GM21786 (cell line): ENCODE results near the gene KLHL26.

Source experiments
- ATAC-seq: cut with Tn5 transposase; IDR thresholded peaks from one replicate; pipeline ENCODE4 v1.9.1; 2021; ENCODE audit not compliant: unreplicated experiment

The KLHL26 gene

GRCh38 chr19:18601875-18602274 lies 35.0 kb upstream of the KLHL26 start:
- ATAC-seq, result no peak

DNA sequence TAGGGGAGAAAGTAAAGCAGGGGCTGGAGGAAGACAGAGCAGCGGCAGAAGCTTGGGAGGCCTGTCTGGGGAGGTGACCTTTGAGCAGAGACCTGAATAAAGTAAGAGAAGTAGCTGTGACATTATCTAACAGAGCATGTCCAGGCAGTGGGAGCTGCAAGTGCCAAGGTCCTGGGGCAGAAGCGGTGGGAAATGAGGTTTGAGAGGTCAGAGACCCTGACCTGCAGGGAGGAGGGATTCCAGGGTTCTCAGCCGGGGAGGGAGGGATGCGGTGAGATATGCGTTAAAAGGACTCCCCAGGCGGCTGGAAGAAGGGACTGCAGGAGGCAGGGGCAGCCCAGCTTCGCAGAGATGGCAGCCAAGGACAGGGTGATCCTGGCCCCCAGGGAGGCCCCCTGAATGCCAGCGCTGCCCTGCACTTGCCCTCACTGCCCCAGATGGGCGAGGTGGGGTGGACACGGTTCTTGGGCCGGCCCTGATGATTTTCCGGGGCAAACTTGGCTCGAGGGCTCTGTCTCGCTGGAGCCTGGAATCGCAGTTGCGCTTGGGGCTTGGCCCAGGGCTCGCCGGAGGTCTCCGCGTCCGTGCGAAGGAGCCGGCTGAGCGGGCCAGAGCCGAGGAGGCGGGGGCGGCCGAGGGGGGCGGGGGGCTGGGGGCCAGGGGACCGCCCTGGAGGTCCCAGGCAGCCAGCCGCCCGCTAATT lies 33.4 kb upstream of the KLHL26 start:
- no peak for ATAC-seq

GRCh38 chr19:18603958-18604819 lies 32.6 kb upstream of the KLHL26 start:
- no peak for ATAC-seq

GRCh38 chr19:18604820-18605159 lies 32.0 kb upstream of the KLHL26 start:
- no peak for ATAC-seq

DNA sequence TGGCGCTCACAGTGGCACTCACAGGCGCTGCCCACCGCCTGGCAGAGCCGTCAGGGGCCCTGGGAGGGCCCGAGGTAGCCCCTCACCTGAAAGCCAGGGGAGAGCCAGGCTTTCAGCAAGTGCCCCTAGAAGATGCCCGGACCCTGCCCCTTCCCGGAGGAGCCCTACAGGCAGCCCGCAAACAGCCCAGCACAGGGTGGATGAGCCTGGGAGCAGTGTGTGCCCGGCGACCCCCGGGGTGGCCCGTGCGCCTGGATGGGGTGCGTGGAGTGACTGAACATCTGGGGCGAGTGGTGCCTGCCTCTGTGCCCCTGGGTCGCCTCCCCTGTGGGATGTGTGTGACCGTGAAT lies 31.7 kb upstream of the KLHL26 start:
- no peak for ATAC-seq

DNA sequence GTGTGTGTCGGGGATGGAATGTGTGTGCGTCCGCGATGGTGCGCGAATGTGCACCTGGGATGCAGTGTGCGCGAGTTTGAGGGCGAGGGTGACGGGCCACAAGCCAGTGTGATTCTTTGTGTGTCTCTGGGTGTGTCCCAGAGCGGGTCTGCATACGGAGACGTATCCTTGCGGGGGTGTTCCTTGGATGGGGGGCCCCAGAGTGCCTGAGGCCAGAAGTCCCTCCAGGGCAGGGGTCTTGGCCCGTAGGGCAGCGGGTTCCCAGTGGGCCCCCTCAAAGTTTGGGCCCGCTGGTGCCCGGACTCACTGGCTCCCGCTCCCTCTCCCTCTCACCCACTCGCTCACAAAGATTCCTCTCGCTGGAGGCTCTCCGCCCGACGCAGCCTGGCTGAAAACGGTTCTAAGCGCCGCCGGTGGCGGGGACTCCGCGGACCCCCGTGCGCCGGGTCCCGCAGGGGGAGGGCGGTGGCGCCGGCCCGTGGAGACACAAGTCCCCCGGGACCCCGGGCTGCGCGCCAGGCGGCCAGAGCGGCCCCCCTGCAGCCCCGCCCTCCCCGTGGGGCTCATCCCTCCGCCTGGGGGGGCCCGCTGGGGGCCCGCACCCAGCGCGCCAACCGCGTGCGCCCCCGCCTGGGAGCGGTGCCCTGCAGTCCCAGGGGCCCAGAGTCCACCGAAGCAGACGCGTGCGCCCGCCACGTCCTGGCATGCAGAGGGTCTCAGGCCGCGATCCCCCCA lies 31.1 kb upstream of the KLHL26 start:
- ATAC-seq, result no peak

DNA sequence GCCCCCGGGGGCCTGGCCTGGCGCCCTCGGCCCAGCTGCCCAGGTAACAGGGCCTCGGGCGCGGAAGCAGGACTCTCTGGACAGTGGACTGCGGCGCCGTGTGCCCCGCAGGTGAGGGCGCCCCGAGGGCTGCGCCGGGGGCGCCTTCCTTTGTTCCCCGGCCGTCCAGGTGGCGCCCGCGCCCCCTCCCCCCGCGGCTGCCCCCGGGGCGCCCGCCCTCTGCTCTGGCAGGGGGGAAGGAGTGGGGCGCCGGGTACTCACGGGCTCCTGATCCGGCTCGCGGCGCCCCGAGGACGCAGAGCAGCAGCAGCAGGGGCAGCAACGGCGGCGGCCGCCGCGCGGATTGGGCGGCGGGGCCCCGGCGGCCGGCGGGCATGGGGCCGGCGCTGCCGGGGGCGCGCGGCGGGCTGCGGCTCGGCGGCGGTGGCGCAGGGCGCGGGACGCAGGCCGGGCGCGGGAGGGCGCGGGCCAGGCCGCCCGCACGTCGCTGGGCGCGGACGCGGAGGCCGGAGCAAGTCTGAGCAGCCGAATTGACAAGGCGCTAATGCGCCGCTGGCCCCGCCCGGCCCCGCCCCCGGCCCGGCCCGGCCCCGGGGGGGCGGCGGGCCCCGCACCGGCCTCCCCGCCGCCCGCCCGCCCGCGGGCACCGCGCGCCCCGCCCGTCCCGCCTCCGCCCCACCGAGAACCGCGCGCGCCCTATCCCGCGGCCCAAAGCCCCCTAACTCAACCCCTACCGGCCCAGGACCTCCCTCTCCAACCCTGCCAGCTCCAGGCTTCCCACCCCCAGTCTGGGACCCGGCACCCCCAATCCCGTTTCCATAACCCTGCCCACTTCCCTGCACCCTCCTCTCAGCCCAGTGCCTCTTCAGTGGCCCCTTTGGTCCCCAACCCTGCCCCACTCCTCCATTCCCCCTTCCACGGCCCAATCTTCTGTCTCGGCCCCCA lies 30.3 kb upstream of the KLHL26 start, which contains the start of gene CRLF1:
TSS of gene CRLF1 (minus strand) at position 519 of the 945 bp plus-strand sequence. CDS start at position 376, 143 bp downstream.
- ATAC-seq, result no peak

DNA sequence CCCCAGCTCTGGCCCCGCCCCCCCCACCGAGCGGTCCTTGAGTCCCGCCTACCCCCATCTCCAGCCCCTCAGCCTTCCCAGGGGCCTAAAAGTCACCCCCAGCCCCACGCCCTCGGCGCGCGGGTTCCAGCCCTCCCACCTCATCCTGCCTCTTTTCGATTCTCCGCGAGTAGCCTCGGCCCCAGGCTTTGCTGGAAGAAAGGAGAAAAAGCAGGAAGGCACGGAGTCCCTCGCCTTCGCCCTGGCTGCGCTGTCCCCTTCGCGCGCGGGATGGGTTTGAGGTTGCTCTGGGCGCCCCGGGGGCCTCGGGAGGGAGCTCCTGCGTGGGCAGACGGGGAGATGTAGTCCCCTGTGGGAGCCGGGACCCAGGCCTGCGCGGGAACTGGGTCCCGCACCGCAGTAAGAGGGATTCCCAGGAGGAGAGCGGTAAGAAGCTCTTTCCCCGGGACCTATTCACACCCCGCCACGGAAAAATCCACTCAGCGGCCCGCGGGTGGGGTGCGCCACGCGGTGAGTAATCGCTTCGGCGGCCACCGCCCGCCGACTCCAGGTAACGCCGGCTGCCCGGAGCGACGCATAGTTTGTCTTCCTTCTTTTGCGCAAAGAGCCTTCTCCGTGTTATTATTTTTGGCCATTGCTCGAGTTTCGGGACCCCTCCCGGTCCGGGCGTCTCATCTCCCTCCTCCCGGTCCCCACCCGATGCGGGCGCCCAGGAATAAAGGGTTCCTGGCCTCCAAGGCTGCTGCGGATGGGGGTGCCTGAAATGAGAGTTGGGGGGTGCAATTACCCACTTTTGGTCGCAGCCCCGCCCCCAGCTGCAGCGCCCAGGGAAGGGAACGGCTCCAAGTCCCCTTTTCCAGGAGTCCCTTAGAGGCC lies 29.4 kb upstream of the KLHL26 start:
- ATAC-seq, result no peak

DNA sequence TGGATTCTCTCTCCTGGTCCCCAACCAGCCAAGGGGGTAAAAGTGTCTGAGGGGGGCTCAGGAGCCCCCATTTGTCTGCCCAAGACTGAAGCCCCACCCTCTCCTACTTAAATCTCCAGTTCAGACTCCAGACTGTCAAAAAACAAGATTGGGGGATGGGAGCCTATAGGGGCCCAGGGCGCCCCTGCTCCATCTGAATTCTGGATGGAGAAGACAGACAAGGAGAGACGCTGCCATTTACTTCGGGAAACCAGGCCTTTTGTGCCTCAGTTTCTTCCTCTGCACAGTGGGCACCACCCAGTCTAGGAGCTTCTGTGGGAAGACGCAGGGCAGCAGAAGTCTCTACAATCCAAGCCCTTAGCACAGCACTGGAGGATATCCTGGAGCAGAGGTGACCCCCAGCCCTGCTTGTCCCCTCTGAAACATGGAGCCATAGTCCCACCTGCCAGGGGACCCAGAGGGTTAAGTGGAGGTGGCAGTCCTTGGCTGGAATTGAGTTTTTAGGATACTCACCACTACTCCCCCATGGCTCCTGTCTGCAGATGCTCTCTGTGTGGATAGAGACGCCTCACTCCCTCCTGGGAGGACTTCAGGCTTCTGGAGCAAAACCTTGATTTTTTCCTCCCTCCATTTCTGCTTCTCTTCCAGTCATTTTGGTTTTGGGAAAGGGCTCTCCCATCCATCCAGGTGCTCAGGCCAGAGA lies 28.6 kb upstream of the KLHL26 start:
- no peak for ATAC-seq

- ATAC-seq, result no peak
Observed at GRCh38 chr19:18608805-18609716, 27.8 kb upstream of the KLHL26 start.

GRCh38 chr19:18609717-18610051 lies 27.1 kb upstream of the KLHL26 start:
- no peak for ATAC-seq

- no peak for ATAC-seq
Observed at GRCh38 chr19:18610245-18610555, 26.6 kb upstream of the KLHL26 start.

DNA sequence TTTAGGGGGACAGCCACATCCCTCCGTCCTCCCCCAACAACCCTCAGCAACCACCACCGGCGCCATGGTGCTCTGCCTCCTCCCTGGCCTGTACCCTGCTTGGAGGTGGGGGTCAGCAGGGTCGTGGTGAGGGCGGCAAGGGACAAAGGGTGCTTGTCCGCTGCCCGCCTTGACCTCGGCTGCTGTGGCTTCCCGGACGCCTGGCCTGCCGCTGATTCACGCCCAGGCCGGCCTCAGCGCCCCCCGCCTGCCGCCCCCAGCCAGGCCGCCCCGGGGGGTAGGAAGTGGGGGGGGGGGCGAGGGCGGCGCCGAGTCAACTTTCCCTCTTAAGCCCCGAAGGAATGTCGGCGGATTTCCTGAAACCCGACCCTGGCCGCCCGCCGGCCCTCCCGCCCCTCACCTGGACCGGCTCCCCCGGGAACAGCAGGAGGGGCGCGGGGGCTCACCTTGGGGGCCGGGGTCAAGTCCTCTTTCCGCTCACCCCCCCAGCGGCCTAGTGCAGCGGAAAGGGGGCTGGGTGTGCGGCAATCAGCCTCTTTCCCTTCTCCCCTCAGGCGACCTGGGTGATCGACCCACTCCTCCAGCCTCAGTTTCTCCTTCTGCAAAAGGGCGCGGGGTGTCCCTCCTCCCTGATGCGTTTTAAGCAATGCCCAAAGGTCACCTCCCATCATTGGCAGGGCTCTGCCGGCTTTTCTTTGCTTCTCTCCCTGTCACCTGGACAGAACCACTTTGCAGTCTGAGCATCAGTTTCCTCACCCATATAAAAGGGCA lies 26.1 kb upstream of the KLHL26 start:
- no peak for ATAC-seq

- ATAC-seq, result no peak
Observed at GRCh38 chr19:18611327-18612050, 25.3 kb upstream of the KLHL26 start.

GRCh38 chr19:18612051-18612771 lies 24.6 kb upstream of the KLHL26 start:
- no peak for ATAC-seq
